HG03469 (cell line): ENCODE measurements around the gene PTGES2.
"Not testable (repeated sequence)": the region's sequence is repeated elsewhere in the genome, so short reads cannot be mapped to it uniquely, and the experiment has no call there.

ENCODE experiments used
- ATAC-seq: cut with Tn5 transposase; IDR thresholded peaks from one replicate; pipeline ENCODE4 v1.9.1; 2021; ENCODE audit warnings: mild to moderate bottlenecking, moderate library complexity, moderate number of reproducible peaks; ENCODE audit not compliant: unreplicated experiment

PTGES2 gene

DNA sequence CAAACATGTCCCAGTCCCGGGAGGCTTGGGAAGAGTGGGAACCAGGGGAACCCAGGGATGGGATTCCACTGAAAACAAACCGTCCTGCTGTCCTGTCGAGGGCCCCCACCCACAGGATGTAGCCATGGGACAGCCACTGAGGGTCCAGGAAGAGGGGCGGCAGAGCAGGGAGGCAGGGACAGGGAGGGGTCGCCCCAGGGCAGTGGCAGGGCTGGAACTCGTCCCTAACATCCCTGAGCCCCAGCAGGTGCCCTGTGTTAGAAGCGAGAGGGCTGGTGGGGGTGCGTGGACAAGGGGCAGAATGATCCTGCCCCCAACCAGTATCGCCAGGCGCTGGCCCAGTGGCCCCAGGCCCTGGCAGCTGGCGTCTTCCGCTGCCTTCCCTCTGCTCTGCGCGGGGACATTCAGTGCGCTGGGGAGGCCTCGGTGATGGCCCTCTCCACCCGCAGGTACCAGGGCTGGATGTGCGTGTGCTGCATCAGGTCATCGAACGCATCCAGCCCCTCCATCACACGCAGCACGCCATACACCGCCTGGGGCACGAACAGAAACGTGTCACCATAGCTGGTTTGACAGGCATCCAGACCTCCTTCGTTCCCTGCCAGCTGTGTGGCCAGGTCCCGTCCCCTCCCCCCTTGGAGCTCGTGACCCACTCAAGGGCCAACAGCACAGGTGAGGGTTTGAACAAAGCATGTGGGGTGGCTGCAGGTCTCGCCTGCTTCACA is 6.6 kb downstream of the PTGES2 start:
- no peak for ATAC-seq

DNA sequence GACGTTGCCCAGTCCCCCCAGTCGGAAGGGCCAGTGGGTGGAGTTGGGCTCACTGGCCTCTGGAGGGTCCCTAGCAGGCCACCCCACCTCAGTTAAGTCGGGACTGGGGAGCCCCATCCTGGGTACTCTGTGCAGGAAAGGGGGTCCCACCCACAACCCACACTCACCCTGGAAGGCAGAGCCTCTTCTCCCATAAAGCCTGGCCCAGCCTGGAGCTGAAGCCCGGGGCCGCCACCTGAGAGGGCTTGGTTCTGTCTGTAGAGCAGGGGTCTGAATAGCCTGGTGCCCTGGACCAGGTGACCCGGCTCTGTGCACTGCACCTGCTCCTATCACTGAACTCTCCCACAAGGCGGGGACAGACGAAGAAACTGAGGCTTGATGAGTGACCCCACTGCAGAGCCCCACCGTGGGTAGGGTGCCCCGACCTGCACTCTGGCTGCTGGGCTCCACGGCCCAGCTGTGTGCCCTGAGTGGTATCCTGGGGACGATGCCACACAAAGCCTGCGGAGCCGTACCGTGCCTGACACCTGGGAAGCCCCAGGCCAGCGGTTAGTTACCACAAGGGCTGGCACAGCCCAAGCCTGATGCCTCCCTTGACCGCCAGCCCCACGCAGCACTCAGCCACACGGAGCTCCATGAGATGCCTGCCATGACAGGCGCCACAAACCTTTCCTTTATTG is 7.3 kb downstream of the PTGES2 start:
- ATAC-seq, result no peak

DNA sequence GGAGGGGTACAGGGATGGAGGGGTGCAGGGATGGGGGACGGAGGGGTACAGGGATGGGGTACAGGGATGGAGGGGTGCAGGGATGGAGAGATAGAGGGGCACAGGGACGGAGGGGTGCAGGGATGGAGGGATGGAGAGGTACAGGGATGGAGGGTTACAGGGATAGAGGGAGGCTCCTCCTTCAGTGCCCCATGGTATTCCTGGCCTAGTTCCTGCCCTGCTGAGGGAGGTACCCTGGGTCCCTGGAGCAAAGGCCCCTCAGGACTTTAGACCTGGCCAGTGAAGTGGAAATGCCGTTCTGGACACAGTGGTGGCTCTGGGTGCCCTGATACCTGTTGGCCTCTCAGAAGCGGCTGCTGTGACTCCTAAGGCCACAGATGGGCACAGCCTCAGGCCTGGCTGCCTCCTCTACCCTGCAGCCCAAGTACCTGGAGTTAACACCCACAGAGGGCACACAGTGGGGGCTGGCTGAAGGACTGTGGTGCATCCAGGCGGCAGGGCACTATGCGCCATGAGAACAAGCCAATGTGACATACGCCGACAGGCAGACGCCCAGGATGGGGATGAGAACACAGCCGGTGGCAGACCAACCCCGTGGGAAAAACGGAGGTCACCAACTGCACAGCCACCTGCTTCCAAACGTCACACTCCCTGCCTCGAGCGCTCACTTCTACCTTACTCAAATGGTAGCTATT is 8.4 kb downstream of the PTGES2 start:
- no peak for ATAC-seq

- no peak for ATAC-seq
Measured at GRCh38 chr9:128118472-128118857, 9.1 kb downstream of the PTGES2 start.

GRCh38 chr9:128117613-128118471 is 9.7 kb downstream of the PTGES2 start:
- no peak for ATAC-seq

GRCh38 chr9:128116104-128117083 is 11.1 kb downstream of the PTGES2 start:
- ATAC-seq, result no peak

DNA sequence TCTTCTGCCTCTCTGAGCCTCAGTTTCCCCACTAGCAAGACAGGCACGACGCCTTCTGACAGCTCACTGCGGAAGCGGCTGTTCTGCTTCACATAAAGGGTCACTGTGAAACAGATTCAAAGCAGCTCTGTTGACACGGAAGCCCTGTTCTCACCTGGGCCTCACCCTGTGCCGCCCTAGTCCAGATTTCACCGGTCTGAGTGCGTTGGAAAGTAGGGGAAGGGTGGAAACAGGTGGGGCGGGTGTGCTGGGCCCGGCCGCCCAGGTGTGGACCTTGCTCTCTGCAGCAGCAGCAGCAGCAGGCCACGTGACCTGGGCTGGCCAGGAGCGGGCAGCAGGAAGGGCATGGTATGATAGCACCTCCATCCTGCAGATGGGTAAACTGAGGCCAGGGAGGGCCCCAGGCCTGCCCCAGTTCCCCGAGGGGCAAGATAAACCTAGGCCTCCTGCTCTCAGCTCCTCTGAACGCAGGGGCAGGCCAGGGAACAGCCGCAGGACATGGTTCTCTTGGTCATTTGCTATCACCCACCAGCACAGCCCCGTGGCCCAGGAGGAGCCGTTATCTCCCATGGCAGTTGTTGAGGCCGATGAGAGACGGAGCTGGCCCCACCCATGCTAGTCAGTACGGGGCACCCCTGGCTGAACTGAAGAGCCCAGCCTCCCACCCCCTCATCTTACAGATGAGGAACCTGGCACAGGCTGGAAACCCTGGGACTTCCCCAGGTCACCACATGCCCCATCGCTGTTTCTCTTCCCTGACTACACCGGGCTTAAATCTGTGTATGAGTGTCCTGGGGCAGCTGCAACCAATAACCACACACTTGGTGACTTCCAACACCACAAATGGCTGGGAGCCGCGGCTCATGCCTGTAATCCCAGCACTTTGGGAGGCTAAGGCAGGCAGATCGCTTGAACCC is 12.1 kb downstream of the PTGES2 start:
- ATAC-seq, result no peak

- no peak for ATAC-seq
Measured at GRCh38 chr9:128114326-128115186, 13.0 kb downstream of the PTGES2 start.

DNA sequence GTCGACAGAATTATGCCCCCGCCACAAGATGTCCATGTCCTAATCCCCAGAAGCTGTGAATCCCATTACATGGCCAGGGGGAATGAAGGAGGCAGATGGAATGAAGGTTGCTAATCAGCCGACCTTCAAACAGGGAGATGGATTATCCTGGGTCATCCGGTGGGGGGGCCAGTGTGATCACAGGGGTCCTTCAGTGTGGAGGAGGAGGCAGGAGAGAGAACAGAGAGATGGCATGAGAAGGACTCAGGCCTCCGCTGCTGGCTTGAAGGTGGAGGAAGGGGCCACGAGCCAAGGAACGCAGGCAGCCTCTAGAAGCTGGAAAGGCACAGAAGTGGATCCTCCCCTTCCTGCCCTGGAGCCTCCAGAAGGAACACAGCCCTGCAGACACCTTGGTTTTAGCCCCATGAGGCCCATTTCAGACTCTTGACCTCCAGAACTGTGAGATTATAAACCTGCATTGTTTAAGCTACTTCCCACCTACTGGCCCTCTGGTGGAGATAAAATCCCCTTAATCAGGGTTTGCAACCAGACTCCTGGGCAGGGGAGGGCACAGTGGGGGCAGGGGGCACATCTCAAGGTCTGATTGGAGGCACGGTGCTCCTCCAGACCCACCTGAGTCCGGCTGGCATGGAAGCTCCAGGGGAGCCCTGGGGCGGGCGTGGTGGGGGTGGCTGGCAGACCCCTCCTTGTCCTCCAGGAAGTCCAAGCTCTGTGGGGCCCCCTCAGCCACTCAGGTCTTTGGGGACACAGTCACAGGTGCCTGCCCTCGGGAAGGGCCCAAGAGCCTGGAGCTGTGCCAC is 13.8 kb downstream of the PTGES2 start:
- no peak for ATAC-seq

DNA sequence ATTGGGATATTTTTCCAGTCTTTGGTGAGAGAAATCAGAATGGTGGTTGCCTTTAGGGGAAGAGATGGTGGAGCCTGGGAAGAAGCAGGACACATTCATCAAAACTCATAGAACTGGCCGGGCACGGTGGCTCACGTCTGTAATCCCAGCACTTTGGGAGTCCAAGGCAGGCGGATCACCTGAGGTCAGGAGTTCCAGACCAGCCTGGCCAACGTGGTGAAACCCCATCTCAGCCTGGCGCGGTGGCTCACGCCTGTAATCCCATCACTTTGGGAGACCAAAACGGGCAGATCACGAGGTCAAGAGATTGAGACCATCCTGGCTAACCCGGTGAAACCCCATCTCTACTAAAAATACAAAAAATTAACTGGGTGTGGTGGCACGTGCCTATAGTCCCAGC is 15.8 kb downstream of the PTGES2 start:
- not testable (repeated sequence) for ATAC-seq

GRCh38 chr9:128109050-128109709 is 18.3 kb downstream of the PTGES2 start:
- ATAC-seq, result no peak

GRCh38 chr9:128108269-128109049 is 19.1 kb downstream of the PTGES2 start:
- ATAC-seq, result no peak

GRCh38 chr9:128107468-128108268 is 19.9 kb downstream of the PTGES2 start:
- ATAC-seq, result no peak

DNA sequence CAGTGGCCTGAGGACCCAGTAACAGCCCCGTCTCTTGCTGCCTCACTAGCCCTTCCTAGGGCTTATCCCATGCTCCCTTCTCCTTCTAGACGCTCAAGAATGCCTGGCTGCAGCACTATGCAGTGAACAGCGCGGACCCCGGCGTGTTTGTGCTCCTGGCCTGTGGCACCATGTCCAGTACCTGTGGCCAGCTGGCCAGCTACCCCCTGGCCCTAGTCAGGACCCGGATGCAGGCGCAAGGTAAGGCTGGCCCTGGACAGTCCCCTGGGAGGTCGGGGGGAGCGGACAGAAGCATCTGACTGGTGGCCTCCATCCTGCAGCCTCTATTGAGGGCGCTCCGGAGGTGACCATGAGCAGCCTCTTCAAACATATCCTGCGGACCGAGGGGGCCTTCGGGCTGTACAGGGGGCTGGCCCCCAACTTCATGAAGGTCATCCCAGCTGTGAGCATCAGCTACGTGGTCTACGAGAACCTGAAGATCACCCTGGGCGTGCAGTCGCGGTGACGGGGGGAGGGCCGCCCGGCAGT is 20.5 kb downstream of the PTGES2 start:
- ATAC-seq, result no peak
